SJSA1 (cell line): Measurements from ENCODE around the gene TGM4. TPM values are rescaled to one million over a fixed set of nuclear protein-coding genes. Genes with fewer than 3 reads are reported as not detected.

Experiments used
- DNase-seq, 2 experiments: peaks; one replicate each; pipeline ENCODE4 v3.0.0-alpha.2; 2015 to 2020; ENCODE audit warnings: low spot score in 2 of 2, low read depth in 1 of 2
- H3K27ac ChIP-seq: fragments of 250-450 bp; sonication (Bioruptor Pico); 2 replicates; pipeline ENCODE4 v1.5.1; 2020; ENCODE audit warnings: mild to moderate bottlenecking, moderate library complexity
- H3K27me3 ChIP-seq: fragments of 250-450 bp; sonication (Bioruptor Pico); replicated peaks from 2 replicates; pipeline ENCODE4 v1.5.1; 2020; ENCODE audit warnings: mild to moderate bottlenecking, moderate library complexity
- H3K36me3 ChIP-seq: fragments of 250-450 bp; sonication (Bioruptor Pico); 2 replicates; pipeline ENCODE4 v1.5.1; 2020; ENCODE audit warnings: mild to moderate bottlenecking
- H3K4me1 ChIP-seq: fragments of 250-450 bp; sonication (Bioruptor Pico); replicated peaks from 2 replicates; pipeline ENCODE4 v1.6.1; 2021; ENCODE audit warnings: mild to moderate bottlenecking
- H3K4me3 ChIP-seq: fragments of 250-450 bp; sonication (Bioruptor Pico); 2 replicates; pipeline ENCODE4 v1.5.1; 2020; ENCODE audit warnings: mild to moderate bottlenecking
- H3K9me3 ChIP-seq: fragments of 250-450 bp; sonication (Bioruptor Pico); replicated peaks from 2 replicates; pipeline ENCODE4 v1.5.1; 2020; ENCODE audit warnings: mild to moderate bottlenecking
- total RNA-seq: library from RNA; depleted of rRNA; stranded (reverse); fragments of >200 nt; shearing (Covaris generic); gene quantifications from 2 replicates; pipeline ENCODE4 v1.2.3, GENCODE V29; 2014

TGM4 gene
- total RNA-seq, 1 experiment from 2014 or later: 0.05 TPM

- Histone ChIP-seq H3K4me3 (no peak overlapping the region), H3K27ac (no peak overlapping the region), H3K4me1 (no peaks in the 10 kb centered on the region), H3K27me3 (no peaks in the 10 kb centered on the region), H3K36me3 (no peaks in the 10 kb centered on the region), H3K9me3 (no peaks in the 10 kb centered on the region)
- no peak for DNase-seq
These were observed 34.7 kb downstream of the TGM4 start for GRCh38 chr3:44909063-44909462.

- Histone ChIP-seq H3K4me1 (no peaks in the 10 kb centered on the region), H3K36me3 (no peaks in the 10 kb centered on the region), H3K27ac (no peak overlapping the region), H3K9me3 (no peaks in the 10 kb centered on the region), H3K27me3 (no peaks in the 10 kb centered on the region), H3K4me3 (no peak overlapping the region)
- no peak for DNase-seq
These were observed 36.3 kb downstream of the TGM4 start for GRCh38 chr3:44910693-44911092.

- Histone ChIP-seq H3K36me3 (no peaks in the 10 kb centered on the region), H3K9me3 (no peaks in the 10 kb centered on the region), H3K4me3 (no peak overlapping the region), H3K27me3 (no peaks in the 10 kb centered on the region), H3K27ac (no peak overlapping the region), H3K4me1 (no peaks in the 10 kb centered on the region)
- DNase-seq: peak; percentile 55 to 63
These were observed 39.6 kb downstream of the TGM4 start for GRCh38 chr3:44913868-44914468.

- Histone ChIP-seq H3K27ac (no peak overlapping the region), H3K36me3 (no peaks in the 10 kb centered on the region), H3K4me3 (no peak overlapping the region), H3K27me3 (no peaks in the 10 kb centered on the region), H3K9me3 (no peaks in the 10 kb centered on the region), H3K4me1 (no peaks in the 10 kb centered on the region)
- no peak for DNase-seq
These were observed 40.5 kb downstream of the TGM4 start for GRCh38 chr3:44914936-44915335.

GRCh38 chr3:44915702-44916438 lies 41.5 kb downstream of the TGM4 start:
- H3K4me1 ChIP-seq: no peaks in the 10 kb centered on the region
- no peak for DNase-seq
- no peaks in the 10 kb centered on the region for H3K9me3 ChIP-seq
- no peak overlapping the region for H3K4me3 ChIP-seq
- no peaks in the 10 kb centered on the region for H3K27me3 ChIP-seq
- H3K27ac ChIP-seq: no peak overlapping the region
- H3K36me3 ChIP-seq: peaks cover 3% of the 10 kb centered on the region; the same call in 1 of the 2 replicates

- H3K9me3 ChIP-seq: no peaks in the 10 kb centered on the region
- DNase-seq: no peak
- H3K27ac ChIP-seq: no peak overlapping the region
- H3K4me1 ChIP-seq: no peaks in the 10 kb centered on the region
- H3K4me3 ChIP-seq: no peak overlapping the region
- H3K27me3 ChIP-seq: no peaks in the 10 kb centered on the region
- peaks cover 3% of the 10 kb centered on the region; the same call in 1 of the 2 replicates for H3K36me3 ChIP-seq
These were observed 43.7 kb downstream of the TGM4 start for GRCh38 chr3:44918087-44918486.

GRCh38 chr3:44918581-44918980 lies 44.2 kb downstream of the TGM4 start:
- no peak overlapping the region for H3K27ac ChIP-seq
- peaks cover 3% of the 10 kb centered on the region; the same call in 1 of the 2 replicates for H3K36me3 ChIP-seq
- DNase-seq: no peak
- no peak overlapping the region for H3K4me3 ChIP-seq
- no peaks in the 10 kb centered on the region for H3K4me1 ChIP-seq
- no peaks in the 10 kb centered on the region for H3K27me3 ChIP-seq
- H3K9me3 ChIP-seq: no peaks in the 10 kb centered on the region

GRCh38 chr3:44920081-44920480 lies 45.7 kb downstream of the TGM4 start:
- DNase-seq: no peak
- no peak overlapping the region for H3K4me3 ChIP-seq
- no peaks in the 10 kb centered on the region for H3K27me3 ChIP-seq
- no peaks in the 10 kb centered on the region for H3K4me1 ChIP-seq
- no peak overlapping the region for H3K27ac ChIP-seq
- peaks cover 3% of the 10 kb centered on the region; the same call in 1 of the 2 replicates for H3K36me3 ChIP-seq
- H3K9me3 ChIP-seq: no peaks in the 10 kb centered on the region

- Histone ChIP-seq H3K27me3 (no peaks in the 10 kb centered on the region), H3K27ac (no peak overlapping the region), H3K9me3 (no peaks in the 10 kb centered on the region), H3K4me1 (no peaks in the 10 kb centered on the region), H3K4me3 (no peak overlapping the region), H3K36me3 (peaks cover 3% of the 10 kb centered on the region)
- no peak for DNase-seq
These were observed 49.4 kb downstream of the TGM4 start for GRCh38 chr3:44923632-44924456.

GRCh38 chr3:44924457-44925084 lies 50.2 kb downstream of the TGM4 start:
- Histone ChIP-seq H3K27ac (no peak overlapping the region), H3K4me3 (no peak overlapping the region), H3K27me3 (no peaks in the 10 kb centered on the region), H3K9me3 (no peaks in the 10 kb centered on the region), H3K4me1 (no peaks in the 10 kb centered on the region), H3K36me3 (peaks cover 7% of the 10 kb centered on the region)
- no peak for DNase-seq

- H3K27ac ChIP-seq: no peak overlapping the region
- H3K36me3 ChIP-seq: peaks cover 4% of the 10 kb centered on the region
- no peaks in the 10 kb centered on the region for H3K9me3 ChIP-seq
- no peak overlapping the region for H3K4me3 ChIP-seq
- H3K4me1 ChIP-seq: no peaks in the 10 kb centered on the region
- DNase-seq: no peak
- H3K27me3 ChIP-seq: no peaks in the 10 kb centered on the region
These were observed 51.8 kb downstream of the TGM4 start for GRCh38 chr3:44926172-44926571.

GRCh38 chr3:44926921-44927320 lies 52.5 kb downstream of the TGM4 start:
- no peak overlapping the region for H3K4me3 ChIP-seq

GRCh38 chr3:44927371-44927770 lies 53.0 kb downstream of the TGM4 start:
- H3K27ac ChIP-seq: no peak overlapping the region
- H3K9me3 ChIP-seq: no peaks in the 10 kb centered on the region
- no peak for DNase-seq
- H3K27me3 ChIP-seq: no peaks in the 10 kb centered on the region
- H3K4me3 ChIP-seq: no peak overlapping the region
- H3K4me1 ChIP-seq: no peaks in the 10 kb centered on the region
- H3K36me3 ChIP-seq: peaks cover 14% of the 10 kb centered on the region

More at GRCh38 chr3:44926921-44927320, 52.5 kb downstream of the TGM4 start:
- H3K36me3 ChIP-seq: peaks cover 10% of the 10 kb centered on the region
- no peaks in the 10 kb centered on the region for H3K9me3 ChIP-seq
- no peak for DNase-seq
- no peak overlapping the region for H3K27ac ChIP-seq
- H3K27me3 ChIP-seq: no peaks in the 10 kb centered on the region
- H3K4me1 ChIP-seq: no peaks in the 10 kb centered on the region
